HG03342 (cell line): Measurements from ENCODE around the gene RBBP4.
"Not testable (repeated sequence)": the region's sequence is repeated elsewhere in the genome, so short reads cannot be mapped to it uniquely, and the experiment has no call there.

Source experiments
- ATAC-seq: cut with Tn5 transposase; IDR thresholded peaks from one replicate; pipeline ENCODE4 v1.9.1; 2021; ENCODE audit warnings: mild to moderate bottlenecking, moderate library complexity; ENCODE audit not compliant: unreplicated experiment

The RBBP4 gene

GRCh38 chr1:32636914-32637645 is 13.9 kb upstream of the RBBP4 start:
- ATAC-seq, result no peak

DNA sequence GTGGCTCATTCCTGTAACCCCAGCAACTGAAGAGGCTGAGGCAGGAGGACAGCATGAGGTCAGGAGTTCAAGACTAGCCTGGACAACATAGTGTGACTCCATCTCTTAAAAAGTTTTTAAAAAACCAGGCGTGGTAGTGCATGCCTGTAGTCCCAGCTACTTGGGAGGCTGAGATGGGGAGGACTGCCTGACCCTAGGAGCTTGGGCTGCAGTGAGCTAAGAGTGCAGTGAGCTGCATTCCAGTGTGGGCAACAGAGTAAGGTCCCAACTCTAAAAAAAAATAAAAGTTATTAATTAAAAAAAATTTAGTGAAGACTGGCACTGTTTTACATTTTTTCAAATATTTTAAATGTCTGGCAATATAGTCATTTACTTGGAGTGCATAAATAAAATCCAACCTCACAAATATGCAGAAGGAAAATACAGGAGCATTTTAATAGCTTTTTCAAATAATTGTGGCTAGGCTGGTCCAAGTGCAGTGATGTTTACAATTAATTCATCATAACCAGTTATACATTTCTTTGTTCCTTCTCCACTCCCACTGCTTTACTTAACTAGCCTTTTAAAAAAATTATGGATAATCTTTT is 11.4 kb upstream of the RBBP4 start:
- no peak for ATAC-seq

DNA sequence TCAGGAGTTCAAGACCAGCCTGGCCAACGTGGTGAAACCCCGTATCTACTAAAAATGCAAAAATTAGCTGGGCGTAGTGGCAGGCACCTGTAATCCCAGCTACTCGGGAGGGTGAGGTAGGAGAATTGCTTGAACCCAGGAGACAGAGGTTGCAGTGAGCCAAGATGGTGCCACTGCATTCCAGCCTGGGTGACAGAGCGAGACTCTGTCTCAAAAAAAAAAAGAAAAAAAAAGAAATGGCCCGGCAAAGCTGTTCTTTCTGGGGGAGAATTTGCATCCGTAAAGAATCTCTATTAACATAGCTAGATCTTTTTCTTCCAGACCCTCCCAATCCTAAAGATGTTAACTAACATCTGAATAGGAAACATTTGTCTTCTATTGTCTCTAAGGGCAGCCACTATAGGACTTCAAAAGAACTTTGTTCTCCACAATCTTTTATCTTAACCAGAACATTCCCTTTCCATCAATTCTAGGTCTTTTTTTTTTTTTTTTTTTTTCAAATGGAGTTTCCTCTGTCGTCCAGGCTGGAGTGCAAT is 8.6 kb upstream of the RBBP4 start:
- not testable (repeated sequence) for ATAC-seq

DNA sequence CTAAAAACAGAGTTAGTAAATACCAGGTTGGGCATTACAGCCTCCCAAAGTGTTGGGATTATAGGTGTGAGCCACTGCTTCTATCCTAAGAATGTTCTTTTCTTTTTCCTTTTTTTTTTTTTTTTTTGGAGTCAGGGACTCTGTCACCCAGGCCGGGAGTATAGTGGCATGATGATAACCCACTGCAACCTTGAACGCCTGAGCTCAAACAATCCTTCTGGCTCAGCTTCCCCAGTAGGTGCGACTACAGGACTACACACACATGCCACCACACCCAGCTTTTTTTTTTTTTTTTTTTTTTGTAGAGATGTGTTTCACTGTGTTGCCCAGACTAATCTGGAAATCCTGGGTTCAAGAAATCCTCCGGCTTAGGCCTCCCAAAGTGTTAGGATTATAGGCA is 6.6 kb upstream of the RBBP4 start:
- no peak for ATAC-seq

DNA sequence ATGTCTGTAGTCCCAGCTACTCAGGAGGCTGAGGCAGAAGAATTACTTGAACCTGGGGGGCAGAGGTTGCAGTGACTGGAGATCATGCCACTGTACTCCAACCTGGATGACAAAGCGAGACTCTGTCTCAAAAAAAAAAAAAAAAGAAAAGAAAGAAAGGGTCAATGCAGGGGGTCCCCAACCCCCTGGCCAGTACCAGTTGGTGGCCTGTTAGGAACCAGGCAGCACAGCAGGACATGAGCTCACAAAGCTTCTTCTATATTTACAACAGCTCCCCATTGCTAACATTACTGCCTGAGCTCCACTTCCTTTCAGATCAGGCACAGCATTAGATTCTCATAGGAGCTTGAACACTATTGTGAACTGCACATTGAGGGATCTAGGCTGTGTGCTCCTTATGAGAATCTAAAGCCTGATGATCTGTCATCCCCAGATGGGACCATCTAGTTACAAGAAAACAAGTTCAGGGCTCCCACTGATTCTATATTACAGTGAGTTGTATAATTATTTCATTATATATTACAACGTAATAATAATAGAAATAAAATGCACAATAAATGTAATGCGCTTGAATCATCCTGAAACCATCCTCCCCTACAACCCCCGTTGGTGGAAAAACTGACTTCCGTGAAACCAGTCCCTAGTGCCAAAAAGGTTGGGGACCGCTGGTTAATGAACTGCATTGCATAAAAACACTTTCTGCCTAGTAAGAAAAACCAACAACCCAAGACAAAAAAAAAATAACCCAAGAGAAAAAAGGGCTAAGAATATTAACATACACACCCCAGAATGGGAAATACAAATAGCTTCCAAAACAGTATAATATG is 3.5 kb upstream of the RBBP4 start:
- ATAC-seq, result no peak

- ATAC-seq, result peak; percentile 54
These were observed 708 bp upstream of the RBBP4 start, which contains the start of gene ZBTB8OS for GRCh38 chr1:32650248-32650751. Gene ZBTB8OS, minus strand, starts transcription at chr1:32650550. Its CDS starts 21 bp downstream, at chr1:32650529.

GRCh38 chr1:32651461-32652073 is 559 bp downstream of the RBBP4 start:
- ATAC-seq, result peak; percentile 12

GRCh38 chr1:32652244-32652962 is 1.4 kb downstream of the RBBP4 start:
- no peak for ATAC-seq

DNA sequence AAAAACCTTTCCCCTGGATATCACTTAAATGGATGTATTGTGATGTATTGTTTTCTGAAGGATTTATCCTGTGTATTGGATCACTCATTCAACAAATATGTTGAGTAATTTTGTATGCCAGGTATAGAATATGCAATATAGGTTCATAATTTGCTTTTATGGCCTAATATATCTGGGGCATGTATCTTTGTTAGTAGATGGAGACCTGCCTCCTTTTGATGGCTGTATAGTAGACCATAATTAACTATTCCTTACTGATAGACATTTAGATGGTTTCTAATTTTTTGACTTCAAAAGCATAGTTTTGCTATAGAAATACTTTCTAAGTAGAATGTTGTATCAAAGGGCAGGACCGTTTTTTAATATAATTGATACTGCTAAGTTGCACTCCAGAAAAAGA is 8.6 kb downstream of the RBBP4 start:
- no peak for ATAC-seq

DNA sequence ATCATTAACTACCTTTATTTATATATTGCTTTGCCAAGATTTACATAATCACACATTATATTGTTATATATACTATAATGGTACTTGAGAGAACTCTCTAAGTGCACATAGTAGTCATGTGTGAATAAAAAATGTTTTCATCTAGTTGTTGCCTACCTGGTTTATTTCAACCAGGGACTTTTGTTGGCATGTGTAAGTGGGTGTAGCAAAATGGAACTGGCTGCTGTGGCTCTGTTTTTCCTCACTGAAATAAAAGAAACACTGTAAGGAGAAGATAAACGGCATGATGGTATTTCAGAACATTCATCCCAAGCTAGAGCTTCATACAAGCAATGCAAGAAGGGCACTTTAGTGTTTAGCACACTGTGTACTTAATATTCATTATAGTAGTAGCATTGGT is 14.9 kb downstream of the RBBP4 start:
- no peak for ATAC-seq

DNA sequence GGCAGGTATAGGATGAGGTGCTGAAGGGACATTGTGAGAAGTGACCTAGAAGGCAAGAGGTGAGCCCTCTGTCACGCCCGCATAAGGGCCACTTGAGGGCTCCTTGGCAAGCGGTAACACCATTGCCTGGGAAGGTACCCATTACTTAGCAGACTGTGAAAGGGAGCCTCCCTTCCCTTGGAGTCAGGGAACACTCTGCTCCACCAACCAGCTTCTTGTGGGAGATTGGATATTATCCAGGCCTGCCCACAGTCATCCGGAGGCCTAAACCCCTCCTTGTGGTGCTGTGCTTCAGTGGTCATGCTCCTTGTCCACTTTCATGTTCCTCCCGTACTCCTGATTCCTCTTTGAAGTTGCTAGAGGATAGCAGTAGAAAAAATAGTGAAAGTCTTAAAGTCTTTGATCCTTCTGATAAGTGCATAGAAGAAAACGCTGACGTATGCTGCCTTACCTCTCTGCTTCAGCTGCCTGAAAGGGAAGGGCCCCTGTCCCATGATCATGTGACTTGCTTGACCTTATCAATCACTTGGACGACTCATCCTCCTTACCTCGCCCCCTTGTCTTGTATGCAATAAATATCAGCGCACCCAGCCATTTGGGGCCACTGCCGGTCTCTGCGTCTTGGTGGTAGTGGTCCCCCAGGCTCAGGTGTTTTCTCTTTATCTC is 16.0 kb downstream of the RBBP4 start:
- no peak for ATAC-seq

- ATAC-seq, result not testable (repeated sequence)
These were observed 17.7 kb downstream of the RBBP4 start for GRCh38 chr1:32668716-32669115.

DNA sequence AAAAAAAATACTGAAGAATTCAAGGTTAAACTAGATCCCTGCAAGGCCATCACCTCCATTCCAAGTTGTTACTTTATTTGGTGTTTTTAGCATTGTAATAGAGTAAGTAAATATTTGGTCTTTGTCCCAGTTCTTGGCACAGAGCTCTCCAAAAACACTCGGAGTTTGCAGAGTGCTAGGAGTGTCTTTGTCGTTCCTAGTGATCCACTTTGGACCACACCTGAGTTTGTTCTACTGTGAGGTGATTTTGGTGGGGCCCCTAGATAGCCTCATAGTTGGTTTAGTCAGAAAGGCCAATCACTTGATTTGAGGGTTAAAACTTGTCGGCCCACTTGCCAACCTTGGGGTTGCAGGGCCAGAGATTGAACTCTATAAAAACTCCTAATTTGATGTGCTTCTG is 25.9 kb downstream of the RBBP4 start:
- ATAC-seq, result no peak

GRCh38 chr1:32679993-32680392 is 29.0 kb downstream of the RBBP4 start:
- ATAC-seq, result not testable (repeated sequence)

GRCh38 chr1:32680642-32681041 is 29.6 kb downstream of the RBBP4 start:
- ATAC-seq, result no peak

DNA sequence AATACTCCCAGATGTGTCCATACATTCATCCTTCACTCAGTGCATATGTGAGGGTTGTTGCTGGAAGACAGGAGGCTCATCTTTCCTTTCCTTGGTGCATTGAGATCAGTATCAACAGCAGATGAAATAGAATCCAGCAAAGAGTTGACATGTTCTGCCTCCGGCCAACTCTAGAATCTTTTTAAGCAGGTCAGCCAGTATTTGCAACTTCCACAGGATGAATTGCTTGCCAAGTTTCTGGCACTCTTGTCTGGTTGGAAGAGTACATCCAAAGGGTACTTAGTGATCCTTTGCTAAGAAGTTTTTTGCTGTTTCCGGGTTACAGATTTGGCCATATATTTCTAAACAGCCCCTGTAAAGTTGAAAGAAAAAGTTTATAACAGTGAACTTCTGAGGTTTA is 30.5 kb downstream of the RBBP4 start:
- no peak for ATAC-seq

DNA sequence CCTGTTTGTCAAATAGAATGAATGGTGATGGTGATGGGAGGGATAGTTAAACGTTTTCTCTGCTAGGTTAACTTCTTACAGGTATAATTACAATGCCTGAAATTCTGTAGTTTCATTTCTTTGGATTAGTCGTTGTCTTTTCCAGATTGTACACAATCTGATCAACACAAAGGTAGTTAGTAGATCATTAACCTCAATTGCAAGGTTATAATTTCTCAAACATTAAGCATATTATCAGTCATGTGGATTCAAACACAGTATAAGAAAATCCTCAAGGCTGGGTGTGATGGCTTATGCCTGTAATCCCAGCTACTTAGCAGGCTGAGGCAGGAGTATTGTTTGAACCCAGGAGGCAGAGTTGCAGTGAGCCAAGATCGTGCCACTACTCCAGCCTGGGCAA is 31.0 kb downstream of the RBBP4 start:
- no peak for ATAC-seq

GRCh38 chr1:32683397-32683796 is 32.4 kb downstream of the RBBP4 start:
- ATAC-seq, result no peak

- no peak for ATAC-seq
These were observed 33.3 kb downstream of the RBBP4 start for GRCh38 chr1:32684167-32684811.
